GM23248 (cell line): ENCODE measurements around the gene ANKRD1. TPM values are rescaled to one million over a fixed set of nuclear protein-coding genes. Genes with fewer than 3 reads are reported as not detected.
"Not testable (repeated sequence)": the region's sequence is repeated elsewhere in the genome, so short reads cannot be mapped to it uniquely, and the experiment has no call there.

Source experiments
- DNase-seq: peaks from one replicate; pipeline ENCODE4 v3.0.0-alpha.2; 2015
- H2AFZ ChIP-seq: fragments of 200-600 bp; sonication (generic); 2 replicates; pipeline ENCODE4 v1.6.1; 2016; ENCODE audit warnings: antibody characterized with exemption
- H3F3A ChIP-seq: fragments of 200-600 bp; sonication (generic); 2 replicates; pipeline ENCODE4 v1.6.1; 2016; ENCODE audit warnings: mild to moderate bottlenecking, antibody characterized with exemption, mixed run types; ENCODE audit not compliant: insufficient read depth
- H3K27ac ChIP-seq: fragments of 200-600 bp; sonication (generic); 2 replicates; pipeline ENCODE4 v1.5.1; 2016; ENCODE audit warnings: mild to moderate bottlenecking
- H3K27me3 ChIP-seq: fragments of 200-600 bp; sonication (generic); replicated peaks from 2 replicates; pipeline ENCODE4 v1.6.1; 2016; ENCODE audit warnings: mild to moderate bottlenecking; ENCODE audit not compliant: insufficient read depth
- H3K36me3 ChIP-seq: fragments of 200-600 bp; sonication (generic); 2 replicates; pipeline ENCODE4 v1.6.1; 2016; ENCODE audit warnings: low read depth, mild to moderate bottlenecking
- H3K4me1 ChIP-seq: fragments of 200-600 bp; sonication (generic); 2 replicates; pipeline ENCODE4 v1.6.1; 2016; ENCODE audit warnings: mild to moderate bottlenecking; ENCODE audit not compliant: insufficient read depth
- H3K4me2 ChIP-seq: fragments of 200-600 bp; sonication (generic); one replicate; pipeline ENCODE4 v1.6.1; 2016; ENCODE audit warnings: mild to moderate bottlenecking; ENCODE audit not compliant: unreplicated experiment
- H3K4me3 ChIP-seq: fragments of 200-600 bp; sonication (generic); 2 replicates; pipeline ENCODE4 v1.5.1; 2016; ENCODE audit warnings: mild to moderate bottlenecking
- H3K79me2 ChIP-seq: fragments of 200-600 bp; sonication (generic); 2 replicates; pipeline ENCODE4 v1.6.1; 2016; ENCODE audit warnings: mild to moderate bottlenecking; ENCODE audit not compliant: insufficient read depth
- H3K9ac ChIP-seq: fragments of 200-600 bp; sonication (generic); 2 replicates; pipeline ENCODE4 v1.6.1; 2016; ENCODE audit warnings: mild to moderate bottlenecking
- H3K9me2 ChIP-seq: fragments of 200-600 bp; sonication (generic); 2 replicates; pipeline ENCODE4 v1.6.1; 2016; ENCODE audit warnings: mixed run types, mild to moderate bottlenecking, moderate library complexity; ENCODE audit not compliant: insufficient read depth
- H3K9me3 ChIP-seq: fragments of 200-600 bp; sonication (generic); one replicate; pipeline ENCODE4 v1.6.1; 2017; ENCODE audit warnings: low read depth
- H4K20me1 ChIP-seq: fragments of 200-600 bp; sonication (generic); 2 replicates; pipeline ENCODE4 v1.6.0; 2016; ENCODE audit not compliant: insufficient read depth
- EZH2 ChIP-seq: fragments of 200-600 bp; sonication (generic); IDR thresholded peaks from 2 replicates; pipeline ENCODE4 v1.6.1; 2018; ENCODE audit warnings: antibody characterized with exemption, mild to moderate bottlenecking; ENCODE audit not compliant: insufficient read depth, poor library complexity, severe bottlenecking
- EZH2phosphoT487 ChIP-seq: fragments of 200-600 bp; sonication (generic); IDR thresholded peaks from 2 replicates; pipeline ENCODE4 v1.6.1; 2018; ENCODE audit warnings: antibody characterized with exemption, moderate library complexity, mild to moderate bottlenecking, low read depth; ENCODE audit not compliant: insufficient read depth
- WGBS, 2 experiments: methylation state at CpG; one replicate each; pipeline ENCODE4 v1.1.6; 2015 to 2017; ENCODE audit warnings: low lambda C conversion rate in 2 of 2, low coverage in 1 of 2; ENCODE audit errors: missing lambda C conversion rate in 2 of 2; 5-methylcytosine and 5-hydroxymethylcytosine counted together
- in situ Hi-C: fragments of 300-500 bp; cut with MboI; formaldehyde crosslinking; loops from 2 replicates; pipeline ENCODE4 v1.15.0; 2020
- polyA plus RNA-seq: library from polyadenylated mRNA; unstranded; fragments of >200 nt; fragmentation: Nextera tagmentation; extraction: Ambion mirVana; gene quantifications from 2 replicates; pipeline ENCODE4 v1.2.1, GENCODE V29; 2016
- total RNA-seq: library from RNA; depleted of rRNA; stranded (reverse); fragments of >200 nt; shearing (Covaris generic); gene quantifications from 2 replicates; pipeline ENCODE4 v1.2.3, GENCODE V29; 2014

ANKRD1 gene
- total and polyA plus RNA-seq, 2 experiments from 2014 or later = 3.6 to 10.9 TPM

DNA sequence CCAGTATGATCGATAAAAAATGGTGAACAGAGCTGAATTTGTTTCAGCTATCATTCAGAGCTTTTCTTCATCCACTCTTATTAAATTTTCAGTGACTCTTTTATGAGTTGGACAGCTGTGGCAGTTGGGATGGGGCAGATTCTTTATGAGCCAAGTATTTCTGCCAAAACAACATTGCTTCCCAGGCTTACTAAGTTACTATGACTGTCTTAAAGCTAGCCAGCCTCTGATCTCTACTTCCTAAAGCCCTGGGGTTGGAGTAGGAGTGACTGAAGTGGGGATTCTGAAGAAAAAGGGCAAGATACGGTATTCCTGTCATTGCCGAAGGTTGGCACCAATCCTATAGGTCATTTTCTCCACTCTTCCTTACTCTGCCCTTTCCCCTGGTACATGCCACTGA, 36.5 kb downstream of the ANKRD1 start:
- H3K4me1 ChIP-seq = peaks cover 33% of the 10 kb centered on the region
- H3K27ac ChIP-seq = peak overlapping the region; percentile 85
- peak overlapping the region; percentile 38 for H3K4me3 ChIP-seq
- peak overlapping the region; percentile 78 for H3K4me2 ChIP-seq
- no peak overlapping the region for H2AFZ ChIP-seq
- peaks cover 24% of the 10 kb centered on the region; the same call in 1 of the 2 replicates for H3K36me3 ChIP-seq
- in situ Hi-C loops = loop anchor here (25.0 kb wide), 1 partner anchor 1028 kb away; the partner anchor contains the start of genes BTAF1 and FGFBP3
- no peaks in the 10 kb centered on the region for H3K79me2 ChIP-seq
- peak overlapping the region; percentile 59 for H3K9ac ChIP-seq
- H3F3A ChIP-seq = peaks cover 30% of the 10 kb centered on the region
- H3K9me3 ChIP-seq = no peaks in the 10 kb centered on the region
- TF ChIP-seq EZH2 = no peak
- no peak for TF ChIP-seq EZH2phosphoT487
- no peaks in the 10 kb centered on the region for H4K20me1 ChIP-seq
- no peaks in the 10 kb centered on the region for H3K27me3 ChIP-seq
- DNase-seq = peak; percentile 79
- WGBS, 2 experiments = 45 to 59% methylated on average over 3 of the region's 3 CpGs
- no peaks in the 10 kb centered on the region for H3K9me2 ChIP-seq

- H3K27ac ChIP-seq, H3K27me3 ChIP-seq, H3K9me2 ChIP-seq, H3K9ac ChIP-seq, H3K4me3 ChIP-seq, H2AFZ ChIP-seq, H4K20me1 ChIP-seq, H3K4me2 ChIP-seq, H3K9me3 ChIP-seq, H3K79me2 ChIP-seq: not testable (repeated sequence)
- DNase-seq = peak; percentile 52
- Histone ChIP-seq H3K36me3 (peaks cover 28% of the 10 kb centered on the region; the same call in 1 of the 2 replicates), H3F3A (peaks cover 26% of the 10 kb centered on the region), H3K4me1 (peaks cover 14% of the 10 kb centered on the region)
- WGBS, 2 experiments = 66 to 69% methylated on average over 8 of the region's 8 CpGs
- in situ Hi-C loops = loop anchor here (25.0 kb wide), 1 partner anchor 1032 kb away; the partner anchor contains the start of genes BTAF1 and FGFBP3
Measured at GRCh38 chr10:90880059-90880719, 40.7 kb downstream of the ANKRD1 start.

DNA sequence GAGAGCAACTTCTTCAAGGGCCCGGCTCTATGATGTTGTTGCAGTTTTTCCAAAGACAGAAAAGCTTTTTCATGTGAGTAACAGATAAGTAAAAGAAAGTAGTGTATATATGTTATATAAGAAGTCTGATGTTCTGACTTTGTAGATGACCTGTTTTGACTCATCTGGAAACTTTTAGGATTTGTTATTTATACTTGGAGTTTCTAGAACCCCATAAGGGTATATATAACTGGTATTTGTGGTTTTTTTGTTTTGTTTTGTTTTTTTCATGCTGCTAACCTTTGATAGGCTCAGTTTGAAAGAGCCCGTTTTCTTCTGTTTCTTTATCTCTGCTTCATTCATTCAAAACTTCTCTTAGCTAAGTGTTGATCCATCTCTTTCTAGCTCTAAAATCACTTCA, 41.8 kb downstream of the ANKRD1 start:
- WGBS, 2 experiments = 89 to 90% methylated on average over 2 of the region's 2 CpGs
- Histone ChIP-seq H3K4me3 (no peak overlapping the region), H3K4me1 (peaks cover 3% of the 10 kb centered on the region), H3K9ac (no peak overlapping the region), H2AFZ (no peak overlapping the region), H3K27ac (no peak overlapping the region), H3K79me2 (peaks cover 10% of the 10 kb centered on the region), H3K27me3 (no peaks in the 10 kb centered on the region), H3K9me3 (no peaks in the 10 kb centered on the region), H3K4me2 (no peak overlapping the region), H3F3A (peaks cover 15% of the 10 kb centered on the region; the same call in 1 of the 2 replicates), H3K9me2 (no peaks in the 10 kb centered on the region), H3K36me3 (peaks cover 28% of the 10 kb centered on the region; the same call in 1 of the 2 replicates), H4K20me1 (no peaks in the 10 kb centered on the region; the same call in 1 of the 2 replicates)
- no peak for DNase-seq
- TF ChIP-seq EZH2phosphoT487 (no peak), EZH2 (no peak)
- in situ Hi-C loops = loop anchor here (25.0 kb wide), 1 partner anchor 1033 kb away; the partner anchor contains the start of genes BTAF1 and FGFBP3

DNA sequence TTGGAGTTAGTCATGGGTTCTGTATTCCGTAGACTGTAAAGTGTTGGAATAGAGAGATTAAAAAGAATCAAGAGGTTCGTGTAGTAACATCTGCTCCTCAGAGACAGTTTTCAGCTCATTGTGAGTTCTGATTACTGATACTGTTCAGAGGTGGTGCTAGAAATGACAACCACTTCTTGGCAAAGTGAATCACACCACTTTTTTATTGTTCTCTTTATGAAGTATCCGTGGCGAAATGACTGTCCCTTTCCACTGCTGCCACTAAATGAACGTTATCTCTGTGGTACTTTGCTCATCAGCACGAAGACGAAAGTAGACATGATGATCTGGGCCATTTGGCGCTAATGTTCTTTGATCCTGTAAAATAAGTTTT, 48.3 kb downstream of the ANKRD1 start:
- TF ChIP-seq EZH2phosphoT487 (no peak), EZH2 (no peak)
- peak overlapping the region; percentile 54 for H3K27ac ChIP-seq

More for the DNA sequence above, 48.3 kb downstream of the ANKRD1 start:
- Histone ChIP-seq H3K4me2 (peak overlapping the region; percentile 99), H3K9ac (peak overlapping the region; percentile 83), H3K27me3 (no peaks in the 10 kb centered on the region), H4K20me1 (no peaks in the 10 kb centered on the region; the same call in 1 of the 2 replicates), H3K79me2 (peaks cover 33% of the 10 kb centered on the region), H2AFZ (peak overlapping the region; percentile 98), H3K4me1 (peaks cover 12% of the 10 kb centered on the region), H3K9me3 (no peaks in the 10 kb centered on the region), H3K36me3 (peaks cover 11% of the 10 kb centered on the region; the same call in 1 of the 2 replicates), H3K4me3 (peak overlapping the region; percentile 91), H3K9me2 (no peaks in the 10 kb centered on the region), H3F3A (0 out of 2 replicates have a peak, but pooled peaks cover 6% of the 10 kb centered on the region)
- WGBS, 2 experiments = 2 to 4% methylated on average over 8 of the region's 8 CpGs
- peak; percentile 41 for DNase-seq
- in situ Hi-C loops = no loop called here
